ENCODE data around the gene RNF214. TPM values are rescaled to one million over a fixed set of nuclear protein-coding genes. Genes with fewer than 3 reads are reported as not detected.

The RNF214 gene
- total and polyA plus RNA-seq, 8 donors = 21.5 to 37.1 (median 30.9) TPM

GRCh38 chr11:117295438-117296137, 63.1 kb downstream of the RNF214 start:
- ATAC-seq = no peak
- H3K27ac ChIP-seq = no peak overlapping the region
- no peaks in the 10 kb centered on the region for H3K27me3 ChIP-seq
- no peak for DNase-seq
- no peaks in the 10 kb centered on the region for H3K4me1 ChIP-seq
- no peak overlapping the region for H3K4me3 ChIP-seq
- no peaks in the 10 kb centered on the region for H3K9me3 ChIP-seq
- TF ChIP-seq CTCF (IDR thresholded peaks at IDR 0.05) = no peak
- intact Hi-C loops (cut with DNase I) = no loop called here
- peaks cover 0 to 27% of the 10 kb centered on the region in 2 donors for H3K36me3 ChIP-seq

- H3K27me3 ChIP-seq = no peaks in the 10 kb centered on the region
- H3K4me1 ChIP-seq = no peaks in the 10 kb centered on the region
- no peaks in the 10 kb centered on the region for H3K9me3 ChIP-seq
- no peak for DNase-seq
- intact Hi-C loops (cut with DNase I) = no loop called here
- no peak overlapping the region for H3K27ac ChIP-seq
- no peak for TF ChIP-seq CTCF (IDR thresholded peaks at IDR 0.05)
- peaks cover 0 to 16% of the 10 kb centered on the region in 2 donors for H3K36me3 ChIP-seq
- ATAC-seq = no peak
- no peak overlapping the region for H3K4me3 ChIP-seq
Observed at GRCh38 chr11:117296881-117297280, 64.4 kb downstream of the RNF214 start.

DNA sequence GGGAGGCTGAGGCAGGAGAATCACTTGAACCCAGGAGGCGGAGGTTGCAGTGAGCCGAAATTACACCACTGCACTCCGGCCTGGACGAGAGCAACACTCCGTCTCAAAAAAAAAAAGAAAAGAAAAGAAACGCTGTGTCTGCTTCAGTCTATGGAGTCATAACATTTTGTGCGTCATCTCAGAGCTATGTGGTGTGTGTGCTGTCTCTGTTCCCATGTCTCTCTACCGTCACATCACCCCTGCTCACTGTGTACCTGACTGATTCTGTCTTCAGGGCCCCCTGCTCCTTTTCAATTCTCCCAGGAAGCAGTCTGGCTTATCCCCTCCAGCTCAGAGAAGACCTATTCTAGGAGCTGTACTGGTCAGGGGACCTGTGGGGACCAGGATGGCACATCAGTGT, 65.7 kb downstream of the RNF214 start:
- Histone ChIP-seq H3K4me3 (no peak overlapping the region), H3K27me3 (no peaks in the 10 kb centered on the region), H3K4me1 (no peaks in the 10 kb centered on the region), H3K36me3 (peaks cover 0 to 8% of the 10 kb centered on the region in 2 donors), H3K9me3 (no peaks in the 10 kb centered on the region), H3K27ac (no peak overlapping the region)
- TF ChIP-seq CTCF (IDR thresholded peaks at IDR 0.05) = no peak
- no peak for ATAC-seq
- intact Hi-C loops (cut with DNase I) = no loop called here
- DNase-seq = no peak

- ATAC-seq (no peak), DNase-seq (no peak)
- H3K27ac ChIP-seq = no peak overlapping the region
- no peaks in the 10 kb centered on the region for H3K9me3 ChIP-seq
- no peaks in the 10 kb centered on the region for H3K27me3 ChIP-seq
- no peaks in the 10 kb centered on the region for H3K4me1 ChIP-seq
- no peak overlapping the region for H3K4me3 ChIP-seq
- no peaks in the 10 kb centered on the region for H3K36me3 ChIP-seq
- intact Hi-C loops (cut with DNase I) = no loop called here
- no peak for TF ChIP-seq CTCF (IDR thresholded peaks at IDR 0.05)
Observed at GRCh38 chr11:117299351-117300282, 67.1 kb downstream of the RNF214 start.

GRCh38 chr11:117300283-117300663, 67.8 kb downstream of the RNF214 start:
- ATAC-seq = peak; percentile 68
- no peak for TF ChIP-seq CTCF (IDR thresholded peaks at IDR 0.05)

More at GRCh38 chr11:117300283-117300663, 67.8 kb downstream of the RNF214 start:
- no peaks in the 10 kb centered on the region for H3K9me3 ChIP-seq
- H3K27me3 ChIP-seq = no peaks in the 10 kb centered on the region
- no peaks in the 10 kb centered on the region for H3K4me1 ChIP-seq
- no peak overlapping the region for H3K4me3 ChIP-seq
- H3K36me3 ChIP-seq = no peaks in the 10 kb centered on the region
- H3K27ac ChIP-seq = no peak overlapping the region
- intact Hi-C loops (cut with DNase I) = no loop called here
- DNase-seq = peak in 2 of 4 donors; percentile 22 to 60

All from left lung (tissue), 10 donors.